Skeletal muscle tissue (tissue), 4 donors: ENCODE measurements around the gene SORBS1. TPM values are rescaled to one million over a fixed set of nuclear protein-coding genes. Genes with fewer than 3 reads are reported as not detected.

ENCODE experiments used
- H3K27ac ChIP-seq: one replicate; pipeline ENCODE4 v1.7.0; 2013; ENCODE audit warnings: mild to moderate bottlenecking, low read depth, low read length, inconsistent platforms
- H3K27me3 ChIP-seq, 3 donors: one replicate each; pipeline ENCODE4 v1.7.0; 2013; ENCODE audit warnings: low read length in 3 of 3; ENCODE audit not compliant: control insufficient read depth in 3 of 3, insufficient read depth in 3 of 3
- H3K36me3 ChIP-seq, 3 donors: one replicate each; pipeline ENCODE4 v1.7.0; 2013; ENCODE audit warnings: low read length in 3 of 3; ENCODE audit not compliant: control insufficient read depth in 3 of 3, insufficient read depth in 3 of 3
- H3K4me1 ChIP-seq, 3 donors: one replicate each; pipeline ENCODE4 v1.7.0; 2013; ENCODE audit warnings: low read length in 3 of 3, mild to moderate bottlenecking in 3 of 3; ENCODE audit not compliant: control insufficient read depth in 3 of 3, insufficient read depth in 3 of 3
- H3K4me3 ChIP-seq, 3 donors: one replicate each; pipeline ENCODE4 v1.7.0; 2013; ENCODE audit warnings: low read length in 3 of 3
- H3K9ac ChIP-seq, 3 donors: one replicate each; pipeline ENCODE4 v1.7.0; 2013; ENCODE audit warnings: low read length in 3 of 3, mild to moderate bottlenecking in 3 of 3, moderate library complexity in 2 of 3, low read depth in 1 of 3
- H3K9me3 ChIP-seq, 3 donors: one replicate each; pipeline ENCODE4 v1.7.0; 2013; ENCODE audit warnings: low read length in 3 of 3; ENCODE audit not compliant: control insufficient read depth in 3 of 3
- total RNA-seq: library from RNA; depleted of rRNA; stranded (reverse); fragments of >200 nt; gene quantifications from one replicate; pipeline ENCODE4 v1.2.3, GENCODE V29; 2014
- donor health status: Osteomylitis.

The SORBS1 gene
- total RNA-seq, 1 donor from 2014 or later, result 66.8 TPM

DNA sequence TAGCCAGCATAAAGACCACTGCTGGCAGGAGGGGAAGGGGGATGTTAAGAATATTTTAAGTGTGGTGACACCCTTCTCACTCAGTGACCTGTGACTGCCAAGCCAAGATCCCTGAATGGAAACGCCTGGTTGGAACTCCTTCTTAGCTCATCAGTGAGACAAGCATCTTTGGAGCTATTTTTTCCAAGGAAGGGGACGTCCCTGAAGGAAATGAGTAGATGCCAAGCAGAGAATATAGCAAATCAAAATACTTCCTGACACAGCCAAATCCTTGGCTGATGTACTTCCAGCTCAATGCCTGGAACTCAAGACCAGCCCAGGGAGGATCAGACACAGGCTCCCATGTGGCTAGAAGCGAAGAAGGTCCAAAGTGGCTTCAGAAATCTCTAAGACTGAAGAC, 82.2 kb downstream of the SORBS1 start:
- H3K4me1 ChIP-seq, result peaks cover 74 to 81% (median 79%) of the 10 kb centered on the region in 3 donors
- H3K27me3 ChIP-seq, result no peaks in the 10 kb centered on the region
- H3K9me3 ChIP-seq, result no peaks in the 10 kb centered on the region
- no peaks in the 10 kb centered on the region for H3K36me3 ChIP-seq
- peak overlapping the region in 2 of 3 donors; percentile 8 to 63 for H3K9ac ChIP-seq
- peak overlapping the region in 1 of 3 donors; percentile 62 for H3K4me3 ChIP-seq
- H3K27ac ChIP-seq, result peak overlapping the region; percentile 92

DNA sequence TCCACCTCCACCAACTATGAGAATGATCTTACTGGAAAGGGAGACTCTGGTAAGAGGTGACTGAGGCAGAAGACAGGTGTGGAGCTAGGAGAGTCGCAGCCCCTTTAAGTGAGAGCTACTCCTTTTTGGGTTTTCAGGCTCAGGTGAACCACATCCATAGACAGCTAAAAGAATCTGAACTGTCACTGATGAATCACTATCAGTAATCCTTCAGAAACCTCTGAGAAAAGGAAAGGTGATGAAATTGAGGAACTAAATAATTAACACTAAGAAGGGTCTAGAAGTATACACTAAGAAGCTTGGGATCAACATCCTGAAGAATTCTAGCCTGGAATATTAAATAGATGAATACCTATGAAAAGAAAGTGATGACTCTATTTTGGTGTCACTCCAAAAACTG, 83.0 kb downstream of the SORBS1 start:
- peak overlapping the region in 1 of 3 donors; percentile 8 for H3K9ac ChIP-seq

DNA sequence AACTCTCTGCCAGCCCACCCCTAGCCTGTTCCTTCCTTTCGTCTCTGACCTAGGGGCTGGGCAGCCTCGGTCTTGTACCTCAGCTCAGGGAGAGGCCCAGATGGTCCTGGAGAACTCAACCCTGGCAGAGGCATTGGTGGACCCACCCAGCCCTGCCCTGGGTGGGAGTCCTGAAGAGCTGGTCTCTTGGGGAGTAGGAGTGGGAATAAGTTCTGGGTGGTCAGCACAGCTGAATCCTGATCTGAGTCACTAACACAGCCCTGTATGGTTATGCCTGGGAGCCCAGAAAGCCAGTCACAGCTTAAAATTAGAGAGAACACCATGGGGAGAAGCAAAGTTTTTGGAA, 84.0 kb downstream of the SORBS1 start:
- H3K4me3 ChIP-seq, result no peak overlapping the region
- H3K36me3 ChIP-seq, result no peaks in the 10 kb centered on the region
- H3K27me3 ChIP-seq, result no peaks in the 10 kb centered on the region
- H3K4me1 ChIP-seq, result peaks cover 71 to 83% (median 82%) of the 10 kb centered on the region in 3 donors
- H3K9me3 ChIP-seq, result no peaks in the 10 kb centered on the region
- peak overlapping the region in 2 of 3 donors; percentile 18 to 29 for H3K9ac ChIP-seq
- peak overlapping the region; percentile 92 for H3K27ac ChIP-seq

More for the DNA sequence above, 83.0 kb downstream of the SORBS1 start:
- Histone ChIP-seq H3K9me3 (no peaks in the 10 kb centered on the region), H3K4me3 (no peak overlapping the region), H3K4me1 (peaks cover 77 to 84% (median 80%) of the 10 kb centered on the region in 3 donors), H3K27me3 (no peaks in the 10 kb centered on the region), H3K27ac (peak overlapping the region; percentile 92), H3K36me3 (no peaks in the 10 kb centered on the region)

DNA sequence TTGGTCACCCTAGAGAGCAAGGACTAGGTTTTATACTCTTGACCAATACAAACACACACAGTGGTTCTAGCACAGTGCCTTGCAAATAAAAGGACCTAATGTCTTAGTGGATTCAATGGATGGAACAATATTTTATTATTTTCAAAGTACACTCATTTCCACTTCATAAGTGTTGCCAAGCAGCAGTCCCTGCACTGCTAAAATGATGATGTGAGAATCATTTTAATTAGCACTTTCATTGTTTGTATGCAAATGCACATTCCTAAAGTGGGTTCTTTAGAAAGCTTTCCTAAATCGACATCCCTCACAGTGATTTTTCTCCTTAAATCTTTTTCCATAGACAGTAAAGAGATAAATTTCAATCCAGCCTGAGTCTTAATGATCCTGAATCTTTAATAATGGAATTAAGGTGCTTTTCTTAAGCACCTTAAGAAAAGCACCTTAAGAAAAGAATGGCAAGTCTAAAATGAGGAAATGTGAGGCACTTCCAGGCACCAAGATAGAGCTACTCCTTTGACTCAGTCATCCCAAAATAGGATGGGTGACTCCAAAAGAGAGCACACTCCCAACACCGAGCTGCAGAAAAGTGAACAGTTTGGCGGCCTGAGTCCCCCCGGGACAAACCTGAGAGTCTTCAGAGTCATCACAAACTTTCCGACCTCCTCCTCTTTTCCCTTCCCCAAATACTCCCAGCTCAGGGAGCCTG, 84.5 kb downstream of the SORBS1 start:
- Histone ChIP-seq H3K9ac (peak overlapping the region in 2 of 3 donors; percentile 18 to 29), H3K27ac (peak overlapping the region; percentile 92), H3K4me3 (no peak overlapping the region), H3K27me3 (no peaks in the 10 kb centered on the region), H3K4me1 (peaks cover 69 to 82% (median 80%) of the 10 kb centered on the region in 3 donors), H3K9me3 (no peaks in the 10 kb centered on the region), H3K36me3 (no peaks in the 10 kb centered on the region)

DNA sequence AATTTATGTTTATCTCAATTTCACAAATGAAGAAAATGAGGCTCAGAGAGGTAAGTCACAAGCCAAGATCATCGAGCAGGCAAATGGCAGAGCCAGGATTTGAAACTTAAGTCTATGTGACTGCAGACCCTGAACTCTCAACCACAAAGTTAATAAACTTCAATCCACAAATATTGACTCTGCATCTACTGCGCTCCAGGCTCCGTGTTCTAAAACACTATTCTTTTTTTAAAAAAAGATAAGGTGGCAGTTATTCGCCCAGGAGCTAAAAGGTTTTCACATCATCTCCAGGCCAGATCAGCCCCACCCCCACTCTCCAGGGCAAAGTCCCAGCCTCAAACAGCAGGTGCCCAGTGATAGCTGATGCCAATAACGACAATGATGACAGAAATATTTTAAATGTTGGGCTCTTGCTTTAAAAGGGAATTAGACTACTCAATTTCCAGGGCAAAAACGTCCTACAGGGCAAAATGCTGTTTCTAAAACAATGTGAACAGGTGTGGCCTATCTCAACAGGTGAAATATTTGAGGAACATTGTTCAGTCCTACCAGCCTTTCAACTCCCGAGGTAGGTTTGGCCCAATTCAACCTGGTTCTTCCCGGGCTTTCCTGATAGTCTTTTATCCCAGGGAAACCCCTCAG, 85.2 kb downstream of the SORBS1 start:
- H3K9me3 ChIP-seq, result no peaks in the 10 kb centered on the region
- peak overlapping the region in 1 of 3 donors; percentile 29 for H3K9ac ChIP-seq
- no peak overlapping the region for H3K4me3 ChIP-seq
- no peaks in the 10 kb centered on the region for H3K36me3 ChIP-seq
- H3K27me3 ChIP-seq, result no peaks in the 10 kb centered on the region
- H3K4me1 ChIP-seq, result peaks cover 65 to 83% (median 76%) of the 10 kb centered on the region in 3 donors
- H3K27ac ChIP-seq, result peak overlapping the region; percentile 92

DNA sequence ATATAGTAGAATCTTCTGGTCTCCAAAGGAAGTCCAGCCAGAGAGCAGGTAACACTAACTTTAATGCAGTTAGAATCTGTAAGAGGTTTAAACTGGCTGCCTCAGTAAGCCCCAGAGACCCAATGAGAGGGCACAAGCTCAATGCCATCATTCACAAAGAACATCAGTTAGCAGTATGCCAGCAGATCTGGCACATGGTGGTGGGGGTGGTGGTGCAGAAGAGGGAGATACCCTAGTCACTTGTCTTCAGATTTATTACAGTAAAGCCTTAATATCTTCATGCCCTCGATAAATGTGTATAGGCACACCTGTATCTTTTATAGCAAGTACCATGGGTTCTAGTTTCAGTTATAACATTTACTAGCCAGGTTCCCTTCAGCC, 86.2 kb downstream of the SORBS1 start:
- H3K9ac ChIP-seq, result peak overlapping the region in 2 of 3 donors; percentile 29 to 41
- peaks cover 55 to 78% (median 68%) of the 10 kb centered on the region in 3 donors for H3K4me1 ChIP-seq
- H3K27me3 ChIP-seq, result no peaks in the 10 kb centered on the region
- H3K27ac ChIP-seq, result peak overlapping the region; percentile 92
- H3K9me3 ChIP-seq, result no peaks in the 10 kb centered on the region
- no peak overlapping the region for H3K4me3 ChIP-seq
- H3K36me3 ChIP-seq, result no peaks in the 10 kb centered on the region

DNA sequence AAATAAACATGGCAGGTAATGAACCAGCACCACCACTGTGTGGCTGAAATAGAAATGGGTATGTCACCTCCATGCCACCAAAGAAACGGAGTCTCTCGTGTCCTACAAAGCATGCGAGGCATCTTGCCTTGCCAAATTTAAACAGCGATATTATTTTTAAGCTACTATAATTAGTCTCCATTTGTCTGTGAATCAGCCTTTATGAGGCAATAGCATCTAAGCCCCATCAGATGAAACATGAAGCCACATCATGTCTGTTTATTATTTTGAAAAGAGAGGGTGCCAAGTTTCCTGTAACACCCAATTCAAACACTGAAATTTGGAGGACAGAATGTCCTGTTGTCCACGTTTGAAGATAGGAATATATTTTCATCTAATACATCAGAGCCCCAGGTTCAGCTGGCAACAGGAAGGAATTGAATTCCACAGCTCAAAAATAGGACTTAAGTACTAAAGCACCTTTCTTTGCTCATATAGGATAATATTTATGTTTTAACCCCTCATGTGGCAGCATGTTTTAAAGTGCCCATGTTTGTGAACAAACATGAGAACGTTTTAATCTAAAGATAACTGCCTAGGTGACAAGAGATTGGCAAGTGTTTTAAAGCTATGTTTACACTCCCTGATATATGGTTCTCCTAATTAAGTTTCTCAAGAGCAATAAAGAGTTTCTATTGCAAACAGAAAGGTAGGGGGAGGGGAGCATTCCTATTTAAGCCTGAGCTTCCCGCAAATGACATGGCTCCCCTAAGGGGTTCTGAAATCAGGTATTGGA, 86.8 kb downstream of the SORBS1 start:
- Histone ChIP-seq H3K27me3 (no peaks in the 10 kb centered on the region), H3K4me3 (no peak overlapping the region), H3K36me3 (no peaks in the 10 kb centered on the region), H3K9ac (peak overlapping the region; percentile 29 to 47 (median 41)), H3K4me1 (peaks cover 52 to 78% (median 68%) of the 10 kb centered on the region in 3 donors), H3K27ac (peak overlapping the region; percentile 92), H3K9me3 (no peaks in the 10 kb centered on the region)

DNA sequence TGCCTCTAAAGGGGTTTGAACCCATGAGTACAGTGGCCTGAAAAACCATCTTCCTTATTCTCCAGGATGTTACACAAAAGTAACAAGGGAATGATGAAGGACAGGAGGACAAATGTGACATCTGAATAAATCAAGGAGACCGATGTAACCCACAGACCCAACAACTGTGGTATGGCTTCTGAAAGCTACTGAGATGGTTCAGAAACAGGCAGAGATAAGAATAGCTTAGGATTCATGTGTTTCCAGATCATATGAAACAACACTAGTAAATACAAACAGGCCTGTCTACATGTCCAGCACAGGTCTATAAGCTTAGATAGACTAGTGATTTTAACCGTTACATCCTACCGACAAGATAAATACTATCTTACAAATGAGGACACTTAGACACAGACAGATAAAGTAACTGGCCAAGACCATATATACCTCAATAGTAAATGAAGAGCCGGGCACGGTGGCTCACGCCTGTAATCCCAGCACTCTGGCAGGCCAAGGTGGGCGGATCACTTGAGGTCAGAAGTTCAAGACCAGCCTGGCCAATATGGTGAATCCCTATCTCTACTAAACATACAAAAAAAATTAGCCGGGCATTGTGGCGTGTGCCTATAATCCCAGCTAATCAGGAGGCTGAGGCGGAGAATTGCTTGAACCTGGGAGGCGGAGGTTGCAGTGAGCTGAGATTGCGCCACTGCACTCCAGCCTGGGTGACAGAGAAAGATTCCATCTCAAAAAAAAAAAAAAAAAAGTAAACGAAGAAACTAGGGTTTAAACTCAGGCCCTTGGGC, 88.7 kb downstream of the SORBS1 start:
- Histone ChIP-seq H3K36me3 (no peaks in the 10 kb centered on the region), H3K27ac (peak overlapping the region; percentile 92), H3K9ac (peak overlapping the region in 1 of 3 donors; percentile 19), H3K4me1 (peaks cover 37 to 76% (median 64%) of the 10 kb centered on the region in 3 donors), H3K4me3 (no peak overlapping the region), H3K27me3 (no peaks in the 10 kb centered on the region), H3K9me3 (no peaks in the 10 kb centered on the region)

DNA sequence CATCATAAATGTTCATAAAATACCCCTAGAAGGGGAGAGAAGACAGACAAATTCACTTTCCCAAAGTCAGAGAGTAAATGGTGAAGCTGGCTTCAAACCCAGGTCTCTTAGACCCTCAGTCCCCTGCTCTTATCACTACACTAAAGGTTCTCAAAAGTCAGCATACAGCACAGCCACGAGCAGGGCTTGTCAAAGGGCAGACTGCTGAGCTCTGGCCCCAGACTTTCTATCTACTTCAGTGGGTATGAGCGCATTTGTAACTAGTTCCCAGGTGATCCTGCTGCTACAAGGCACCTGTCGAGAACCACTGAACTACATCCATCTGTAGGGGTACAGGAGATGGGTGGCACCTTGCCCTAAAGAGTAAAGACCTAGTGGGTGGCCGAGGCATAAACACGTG, 91.5 kb downstream of the SORBS1 start:
- Histone ChIP-seq H3K4me1 (peaks cover 18 to 60% (median 49%) of the 10 kb centered on the region in 3 donors), H3K4me3 (no peak overlapping the region), H3K9me3 (no peaks in the 10 kb centered on the region), H3K27me3 (no peaks in the 10 kb centered on the region), H3K36me3 (no peaks in the 10 kb centered on the region), H3K27ac (peak overlapping the region; percentile 27), H3K9ac (no peak overlapping the region)
